Left lung (tissue), 10 donors: ENCODE data around the gene SLC38A11. TPM values are rescaled to one million over a fixed set of nuclear protein-coding genes. Genes with fewer than 3 reads are reported as not detected.

Experiments
- ATAC-seq: fragments of 200-7000 bp; cut with Tn5 transposase; one replicate; pipeline ENCODE4 v1.9.1; 2020; ENCODE audit warnings: moderate library complexity
- DNase-seq, 4 donors: peaks; one replicate each; pipeline ENCODE4 v3.0.0-alpha.2; 2013 to 2020
- H3K27ac ChIP-seq, 2 donors: fragments of 200-600 bp; sonication (generic) in 1 of 2; one replicate each; pipeline versions ENCODE4 v1.5.0 to v1.8.0; 2020 to 2021
- H3K27me3 ChIP-seq, 2 donors: fragments of 200-600 bp; sonication (generic) in 1 of 2; one replicate each; pipeline versions ENCODE4 v1.5.0 to v1.8.0; 2020 to 2021
- H3K36me3 ChIP-seq, 2 donors: fragments of 200-600 bp; sonication (generic) in 1 of 2; one replicate each; pipeline versions ENCODE4 v1.5.0 to v1.8.0; 2020 to 2021
- H3K4me1 ChIP-seq, 2 donors: fragments of 200-600 bp; one replicate each; pipeline ENCODE4 v1.8.0; 2021
- H3K4me3 ChIP-seq, 2 donors: fragments of 200-600 bp; sonication (generic) in 1 of 2; one replicate each; pipeline versions ENCODE4 v1.5.0 to v1.8.0; 2020 to 2021; ENCODE audit warnings: mild to moderate bottlenecking in 1 of 2
- H3K9me3 ChIP-seq, 2 donors: fragments of 200-600 bp; sonication (generic) in 1 of 2; one replicate each; pipeline versions ENCODE4 v1.5.0 to v1.8.0; 2020 to 2021
- intact Hi-C, 2 donors: fragments of 100-400 bp; cut with DNase I; formaldehyde crosslinking; loops; one replicate each; pipeline versions ENCODE4 v1.11.2 to v1.14.2; 2022
- polyA plus RNA-seq, 6 donors: library from polyadenylated mRNA; unstranded; fragments of 120-200 nt; gene quantifications; one replicate each; pipeline ENCODE4 v1.2.1, GENCODE V29; 2013; ENCODE audit not compliant: insufficient read length in 6 of 6
- total RNA-seq, 2 donors: library from RNA; stranded (reverse); fragmentation: NEBNext Ultra II Directional; extraction: Animal tissue kit (Norgen Biotek cat#: 25700); gene quantifications; one replicate each; pipeline ENCODE4 v1.2.1, GENCODE V29; 2021
- TF ChIP-seq, protein P1 (sequence below), 2 donors: fragments of 200-600 bp; sonication (generic) in 1 of 2; IDR thresholded peaks; one replicate each; pipeline versions ENCODE4 v1.5.0 to v1.8.0; 2021; ENCODE audit warnings: antibody characterized with exemption in 2 of 2
- donor health status: DM: no; HTN: yes; CAD: no.
- donor health status: DM: no; HTN: no; CAD: no.

Gene SLC38A11
- total and polyA plus RNA-seq, 8 donors, result 0.29 to 3.6 (median 1.6) TPM

DNA sequence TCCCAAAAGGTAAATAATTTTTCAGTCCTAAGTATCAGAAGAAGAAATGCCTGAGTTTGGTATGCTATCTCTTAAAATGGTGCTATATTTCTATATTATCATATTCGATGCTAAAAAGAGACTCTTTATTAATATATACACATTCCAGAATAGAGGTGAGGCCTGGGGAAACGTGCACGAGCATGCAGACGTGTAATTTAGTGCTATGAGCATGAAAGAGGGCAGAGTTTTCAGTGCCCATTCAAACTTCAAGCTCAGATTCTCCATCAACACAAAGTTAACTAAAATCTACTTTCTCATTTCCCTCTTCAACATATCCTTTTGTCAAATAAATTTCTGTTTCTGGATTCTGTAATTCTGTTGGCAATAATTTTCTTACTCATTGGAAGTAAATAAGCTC lies 108.0 kb downstream of the SLC38A11 start:
- peaks cover 6 to 22% of the 10 kb centered on the region in 2 donors for H3K4me1 ChIP-seq
- H3K27ac ChIP-seq, result no peak overlapping the region
- H3K27me3 ChIP-seq, result no peaks in the 10 kb centered on the region
- DNase-seq (no peak), ATAC-seq (no peak)
- H3K36me3 ChIP-seq, result no peaks in the 10 kb centered on the region
- TF ChIP-seq, protein P1, sequence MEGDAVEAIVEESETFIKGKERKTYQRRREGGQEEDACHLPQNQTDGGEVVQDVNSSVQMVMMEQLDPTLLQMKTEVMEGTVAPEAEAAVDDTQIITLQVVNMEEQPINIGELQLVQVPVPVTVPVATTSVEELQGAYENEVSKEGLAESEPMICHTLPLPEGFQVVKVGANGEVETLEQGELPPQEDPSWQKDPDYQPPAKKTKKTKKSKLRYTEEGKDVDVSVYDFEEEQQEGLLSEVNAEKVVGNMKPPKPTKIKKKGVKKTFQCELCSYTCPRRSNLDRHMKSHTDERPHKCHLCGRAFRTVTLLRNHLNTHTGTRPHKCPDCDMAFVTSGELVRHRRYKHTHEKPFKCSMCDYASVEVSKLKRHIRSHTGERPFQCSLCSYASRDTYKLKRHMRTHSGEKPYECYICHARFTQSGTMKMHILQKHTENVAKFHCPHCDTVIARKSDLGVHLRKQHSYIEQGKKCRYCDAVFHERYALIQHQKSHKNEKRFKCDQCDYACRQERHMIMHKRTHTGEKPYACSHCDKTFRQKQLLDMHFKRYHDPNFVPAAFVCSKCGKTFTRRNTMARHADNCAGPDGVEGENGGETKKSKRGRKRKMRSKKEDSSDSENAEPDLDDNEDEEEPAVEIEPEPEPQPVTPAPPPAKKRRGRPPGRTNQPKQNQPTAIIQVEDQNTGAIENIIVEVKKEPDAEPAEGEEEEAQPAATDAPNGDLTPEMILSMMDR (IDR thresholded peaks at IDR 0.05), result no peak
- no peaks in the 10 kb centered on the region for H3K9me3 ChIP-seq
- no peak overlapping the region for H3K4me3 ChIP-seq
- intact Hi-C loops, result no loop called here

DNA sequence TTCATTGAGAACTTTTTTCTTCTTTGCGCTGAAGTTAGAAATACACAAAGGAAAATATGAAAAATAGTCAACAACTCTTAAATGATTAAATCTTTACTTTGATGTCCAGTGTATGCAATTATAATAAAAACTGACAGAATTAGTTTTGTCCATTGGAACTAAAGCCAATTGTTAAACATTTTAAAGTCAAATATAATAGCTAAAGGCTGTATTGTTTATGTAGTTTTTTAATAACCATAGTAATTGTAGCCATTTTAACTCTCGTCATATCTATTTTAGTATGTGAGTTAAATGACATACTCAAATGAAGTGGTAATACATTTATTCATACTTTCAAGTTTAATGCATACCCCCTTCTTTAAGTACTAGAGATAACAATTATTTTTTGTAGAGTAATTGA lies 109.0 kb downstream of the SLC38A11 start:
- Histone ChIP-seq H3K4me3 (no peak overlapping the region), H3K9me3 (no peaks in the 10 kb centered on the region), H3K27me3 (peaks cover 0 to 5% of the 10 kb centered on the region in 2 donors), H3K36me3 (no peaks in the 10 kb centered on the region), H3K27ac (no peak overlapping the region), H3K4me1 (peaks cover 7 to 27% of the 10 kb centered on the region in 2 donors)
- no peak for ATAC-seq
- TF ChIP-seq, protein P1 (IDR thresholded peaks at IDR 0.05), result no peak
- no peak for DNase-seq
- intact Hi-C loops, result no loop called here

Other genes starting within 250 kb of the SLC38A11 start
- gene COBLL1, start 113.7 kb downstream of the SLC38A11 start, total RNA-seq, result 10 to 100 TPM; 65.0 to 74.8 TPM
- gene COBLL1, start 113.7 kb downstream of the SLC38A11 start, polyA plus RNA-seq, result 10 to 100 TPM; 19.1 to 23.1 (median 21.2) TPM
- gene SCN3A, start 248.5 kb upstream of the SLC38A11 start, total RNA-seq, result 1 to 10 TPM in 1 of 2 donors, under 1 TPM in 1; 0.35 to 1.3 TPM
- 1 to 10 TPM in 2 of 6 donors, under 1 TPM in 4; 0.80 to 1.6 (median 0.95) TPM for gene SCN3A, start 248.5 kb upstream of the SLC38A11 start, polyA plus RNA-seq